GM18511 (cell line): ENCODE data around the gene FGF12.
A peak's percentile ranks its signal among the peaks of the same experiment; 100 is the strongest.

Source experiments
- ATAC-seq: cut with Tn5 transposase; IDR thresholded peaks from one replicate; pipeline ENCODE4 v1.9.1; 2021; ENCODE audit warnings: mild to moderate bottlenecking, moderate library complexity; ENCODE audit not compliant: unreplicated experiment

FGF12 gene

GRCh38 chr3:192687488-192688152 lies 39.7 kb downstream of the FGF12 start:
- no peak for ATAC-seq

GRCh38 chr3:192685801-192686200 lies 41.5 kb downstream of the FGF12 start:
- no peak for ATAC-seq

GRCh38 chr3:192684151-192684550 lies 43.2 kb downstream of the FGF12 start:
- no peak for ATAC-seq

- peak; percentile 74 for ATAC-seq
These were observed 51.2 kb downstream of the FGF12 start for GRCh38 chr3:192675958-192676649.

- ATAC-seq = no peak
These were observed 71.7 kb downstream of the FGF12 start for GRCh38 chr3:192655628-192656027.

- no peak for ATAC-seq
These were observed 72.3 kb downstream of the FGF12 start for GRCh38 chr3:192655040-192655439.

- ATAC-seq = no peak
These were observed 73.5 kb downstream of the FGF12 start for GRCh38 chr3:192653862-192654261.

DNA sequence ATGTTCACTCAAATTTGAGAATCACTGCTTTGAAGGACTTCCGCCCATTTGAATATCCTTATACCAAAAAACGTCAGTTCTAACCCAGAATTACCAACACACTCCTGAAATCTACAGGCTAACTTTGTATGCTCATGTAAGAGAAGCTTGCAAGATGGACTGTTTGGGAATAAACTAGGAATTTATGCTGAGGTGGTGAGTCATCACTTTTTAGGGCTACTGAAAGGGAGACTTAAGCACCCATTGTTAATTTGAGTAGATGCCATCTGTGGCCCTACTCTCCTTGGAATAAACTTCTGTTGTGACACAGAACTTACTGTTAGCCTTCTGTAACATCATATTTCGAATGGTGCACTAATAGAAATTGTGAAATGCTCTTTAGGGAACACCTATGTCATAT lies 74.6 kb downstream of the FGF12 start:
- ATAC-seq = no peak

GRCh38 chr3:192651836-192652512 lies 75.4 kb downstream of the FGF12 start:
- no peak for ATAC-seq

- no peak for ATAC-seq
These were observed 81.9 kb downstream of the FGF12 start for GRCh38 chr3:192645437-192645836.

- no peak for ATAC-seq
These were observed 84.7 kb downstream of the FGF12 start for GRCh38 chr3:192642651-192643050.

DNA sequence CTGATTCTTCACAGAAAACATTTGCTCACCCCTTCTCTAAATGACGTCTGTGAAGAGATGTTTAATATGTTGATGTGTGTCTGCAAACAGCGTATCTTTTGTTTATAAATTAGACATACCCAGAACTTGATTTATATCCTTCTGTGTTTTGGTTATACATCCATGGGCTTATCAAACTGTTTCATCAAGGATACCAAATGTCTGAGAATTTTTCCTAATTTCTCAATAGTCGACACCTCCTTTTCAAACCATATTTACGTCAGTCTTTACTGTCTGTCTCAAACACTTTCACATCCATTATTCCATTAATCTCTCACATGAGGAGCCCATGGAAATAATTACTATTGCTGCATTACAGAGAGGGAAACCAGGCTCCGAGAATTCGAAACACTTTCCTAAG lies 85.4 kb downstream of the FGF12 start:
- no peak for ATAC-seq

DNA sequence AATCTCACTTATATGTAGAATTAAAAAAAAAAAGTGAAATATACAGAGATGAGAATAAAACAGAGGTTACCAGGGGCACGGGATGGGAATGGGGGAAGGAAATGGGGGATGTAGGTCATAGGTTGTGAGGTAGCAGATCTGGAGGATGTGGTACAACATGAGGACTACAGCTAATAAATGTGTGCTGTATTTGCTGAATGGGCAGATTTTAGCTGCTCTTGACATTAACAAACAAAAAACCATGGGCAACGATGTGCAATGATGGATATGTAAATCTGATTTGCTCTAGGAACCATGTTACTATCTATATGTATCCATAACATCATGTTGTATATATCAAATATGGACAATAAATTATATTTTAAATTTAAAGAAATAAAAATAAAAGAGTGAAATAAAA lies 87.4 kb downstream of the FGF12 start:
- ATAC-seq = no peak

GRCh38 chr3:192637803-192638202 lies 89.5 kb downstream of the FGF12 start:
- no peak for ATAC-seq

- ATAC-seq = no peak
These were observed 90.6 kb downstream of the FGF12 start for GRCh38 chr3:192636517-192637444.

DNA sequence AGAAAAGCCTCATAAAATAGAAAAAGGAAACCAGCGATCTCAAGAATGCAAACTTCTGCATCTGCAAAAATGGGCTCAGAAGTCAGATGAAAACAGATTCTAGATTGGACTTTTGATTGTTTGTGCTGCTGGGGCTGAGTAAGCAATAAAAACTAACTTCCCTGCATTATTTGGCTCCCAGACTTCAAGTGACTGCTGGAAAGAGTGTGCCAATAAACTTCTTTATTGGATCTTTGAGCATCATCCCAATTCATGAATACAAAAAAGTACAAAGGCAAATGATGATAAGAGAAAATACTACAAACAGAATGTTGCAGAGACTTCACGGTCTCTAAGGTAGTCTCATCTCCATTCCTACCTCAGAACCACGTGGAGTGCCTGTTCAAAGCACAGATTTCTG lies 97.9 kb downstream of the FGF12 start:
- no peak for ATAC-seq

GRCh38 chr3:192621909-192622308 lies 105.4 kb downstream of the FGF12 start:
- no peak for ATAC-seq

DNA sequence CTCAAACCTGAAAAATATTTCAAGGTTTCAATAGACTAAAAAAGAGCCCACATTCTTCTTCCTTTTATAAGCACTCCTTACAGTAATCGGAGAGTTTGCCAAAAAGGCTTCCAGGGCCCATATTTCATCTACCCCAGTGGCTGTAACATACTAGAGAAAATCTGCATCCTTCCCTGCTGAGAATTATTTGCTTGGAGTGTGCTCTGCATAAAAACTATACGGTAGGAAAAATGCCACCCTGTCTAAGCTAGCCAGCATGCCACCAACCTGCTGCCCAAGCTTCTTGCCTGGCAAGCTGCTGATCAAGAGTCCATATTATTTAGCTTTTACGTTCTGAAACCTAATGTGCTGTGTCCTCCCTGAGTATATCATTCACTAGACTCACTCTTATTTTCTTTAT lies 107.1 kb downstream of the FGF12 start:
- no peak for ATAC-seq

GRCh38 chr3:192611411-192611810 lies 115.9 kb downstream of the FGF12 start:
- ATAC-seq = no peak

- no peak for ATAC-seq
These were observed 118.4 kb downstream of the FGF12 start for GRCh38 chr3:192608726-192609600.
